ENCODE results near the gene SMCO2.
A peak's percentile ranks its signal among the peaks of the same experiment; 100 is the strongest.

SMCO2 gene

GRCh38 chr12:27425306-27425705, 21.2 kb upstream of the SMCO2 start:
- TF ChIP-seq CTCF (conservative IDR thresholded peaks at IDR 0.05): no peak
- TF ChIP-seq ZFX (IDR thresholded peaks at IDR 0.05): no peak
- H3K27ac ChIP-seq: no peak overlapping the region; the same call in 1 of the 2 replicates

- TF ChIP-seq CTCF (conservative IDR thresholded peaks at IDR 0.05): no peak
- TF ChIP-seq ZFX (IDR thresholded peaks at IDR 0.05): no peak
- no peak overlapping the region for H3K27ac ChIP-seq
These were observed 19.6 kb upstream of the SMCO2 start for GRCh38 chr12:27426743-27427487.

GRCh38 chr12:27427824-27428223, 18.7 kb upstream of the SMCO2 start:
- no peak overlapping the region for H3K27ac ChIP-seq
- TF ChIP-seq CTCF (conservative IDR thresholded peaks at IDR 0.05): no peak
- no peak for TF ChIP-seq ZFX (IDR thresholded peaks at IDR 0.05)

GRCh38 chr12:27428466-27428865, 18.1 kb upstream of the SMCO2 start:
- no peak for TF ChIP-seq CTCF (conservative IDR thresholded peaks at IDR 0.05)
- TF ChIP-seq ZFX (IDR thresholded peaks at IDR 0.05): no peak
- no peak overlapping the region for H3K27ac ChIP-seq

GRCh38 chr12:27429606-27430005, 16.9 kb upstream of the SMCO2 start:
- no peak overlapping the region for H3K27ac ChIP-seq
- TF ChIP-seq ZFX (IDR thresholded peaks at IDR 0.05) (no peak), CTCF (conservative IDR thresholded peaks at IDR 0.05) (no peak)

GRCh38 chr12:27431185-27431584, 15.4 kb upstream of the SMCO2 start:
- no peak for TF ChIP-seq CTCF (conservative IDR thresholded peaks at IDR 0.05)
- no peak for TF ChIP-seq ZFX (IDR thresholded peaks at IDR 0.05)
- H3K27ac ChIP-seq: no peak overlapping the region

- no peak overlapping the region for H3K27ac ChIP-seq
- TF ChIP-seq CTCF (conservative IDR thresholded peaks at IDR 0.05) (peak; percentile 92), ZFX (IDR thresholded peaks at IDR 0.05) (no peak)
These were observed 11.6 kb upstream of the SMCO2 start for GRCh38 chr12:27434673-27435565.

Measured in C4-2B (cell line).